NCI-H345 treated with DMSO at 0.1 percent for 48 hours (cell line): ENCODE data around the gene WRAP73.

Experiments used
- DNase-seq: peaks from one replicate; lab custom pipeline; 2025; ENCODE audit not compliant: unreplicated experiment; lab: John Stamatoyannopoulos, UW

WRAP73 gene

DNA sequence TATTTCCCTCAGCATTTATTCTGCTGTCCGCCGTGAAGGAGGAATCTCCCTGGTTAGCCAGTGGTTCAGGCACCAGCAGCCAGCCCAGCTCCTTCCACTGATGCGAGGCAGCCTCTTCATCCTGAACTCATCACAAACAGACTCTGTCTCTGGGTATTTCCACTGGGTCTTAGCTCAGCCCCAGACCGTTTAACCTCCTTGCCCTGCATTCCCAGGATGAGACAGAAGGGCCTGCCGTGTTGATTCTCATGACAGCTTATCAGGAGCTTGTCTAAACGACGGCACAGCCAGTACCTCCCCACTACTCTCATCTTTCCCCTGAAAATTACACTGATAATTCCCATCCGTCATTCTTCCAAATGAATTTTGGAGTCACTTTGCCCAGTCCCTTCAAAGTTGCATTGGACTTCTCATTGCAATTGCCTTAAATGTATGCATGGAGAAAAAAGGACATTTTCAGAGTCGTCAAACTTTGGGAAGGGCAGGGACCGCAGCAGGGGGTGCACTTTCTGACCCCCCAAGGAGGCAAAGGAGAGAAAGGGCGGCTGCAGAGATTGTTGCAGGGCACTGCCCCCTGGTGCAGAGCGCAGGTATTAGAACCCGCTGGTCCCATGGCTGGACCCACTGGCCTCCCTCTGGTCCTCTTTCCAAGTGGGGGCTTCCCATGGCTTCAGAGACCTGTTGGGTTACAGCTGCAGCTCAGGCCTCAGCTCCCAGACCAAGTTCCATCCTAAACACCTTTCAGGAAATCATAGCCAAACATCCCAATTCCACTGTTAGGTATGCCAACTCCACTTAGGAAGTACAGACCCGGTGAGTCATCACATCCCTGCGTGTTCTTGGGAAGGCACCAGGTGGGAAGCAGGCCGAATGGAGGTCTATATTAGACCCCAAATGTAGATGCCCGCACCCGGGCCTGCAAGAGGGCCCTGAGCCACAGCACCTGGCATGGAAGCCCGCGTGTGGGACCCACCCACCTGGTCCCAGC lies 34.9 kb downstream of the WRAP73 start:
- no peak for DNase-seq

DNA sequence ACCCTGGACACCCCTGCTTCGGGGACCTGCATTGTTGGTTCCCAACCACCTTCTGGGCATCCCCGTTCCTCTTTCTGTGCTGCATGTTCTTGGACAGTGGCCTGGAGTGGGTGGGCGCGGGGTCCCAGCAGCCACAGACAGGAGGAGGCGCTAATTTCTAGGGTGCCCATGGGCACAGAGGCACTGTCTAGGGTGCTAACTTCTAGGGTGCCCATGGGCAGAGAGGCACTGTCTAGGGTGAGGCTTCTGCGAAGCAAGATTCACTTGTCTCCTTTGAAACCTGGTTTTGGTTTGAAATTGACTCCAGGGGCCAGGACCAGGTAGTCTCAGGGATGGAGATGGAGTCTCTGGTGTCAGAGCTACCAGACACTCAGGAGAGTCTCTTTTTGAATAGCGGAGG lies 37.8 kb downstream of the WRAP73 start:
- DNase-seq = no peak

DNA sequence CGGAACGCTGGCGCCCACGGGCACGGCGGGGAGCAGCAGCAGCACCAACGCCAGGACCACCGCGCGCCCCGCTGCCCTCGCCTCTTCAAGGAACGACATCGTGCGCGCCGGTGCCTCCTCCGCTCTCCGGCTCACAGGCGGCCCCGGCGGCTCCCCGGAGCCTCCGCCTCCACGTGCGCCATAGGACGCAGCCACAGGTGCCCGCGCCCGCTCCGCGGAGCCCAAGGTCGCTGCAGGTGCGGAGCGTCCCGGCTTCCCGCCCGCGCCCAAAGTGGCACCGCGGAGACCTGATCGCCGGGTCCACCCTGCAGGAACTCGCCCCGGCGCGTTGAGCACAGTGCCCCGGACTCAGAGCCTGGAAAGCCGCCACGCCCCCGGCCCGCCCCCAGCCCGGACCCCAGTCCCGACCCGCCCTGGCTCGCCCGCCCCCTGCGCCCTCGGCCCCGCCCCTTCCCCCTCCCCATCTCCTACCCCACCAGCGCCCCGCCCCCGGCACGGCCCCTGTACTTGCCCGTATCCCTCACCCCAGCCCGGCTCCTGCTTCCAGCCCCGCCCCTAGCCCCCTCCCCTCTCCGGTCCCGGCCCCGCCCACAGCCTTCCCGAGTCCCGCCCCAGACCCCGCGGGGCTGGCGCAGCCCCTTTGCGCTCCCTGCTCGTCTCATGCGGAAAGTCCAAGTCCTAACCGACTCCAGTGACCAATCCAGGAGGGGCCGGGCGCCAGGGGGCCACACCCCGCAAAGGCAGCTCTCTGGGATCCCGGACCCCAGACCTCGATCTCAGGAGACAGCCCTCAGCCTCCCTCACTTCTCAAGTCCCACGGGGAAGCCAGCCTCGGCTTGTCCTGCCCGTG lies 38.5 kb downstream of the WRAP73 start, which contains the start of gene MEGF6:
MEGF6 (minus strand) TSS at position 339 of the 850 bp plus-strand sequence; CDS start at position 99, 240 bp downstream.
- DNase-seq = peak; percentile 17

DNA sequence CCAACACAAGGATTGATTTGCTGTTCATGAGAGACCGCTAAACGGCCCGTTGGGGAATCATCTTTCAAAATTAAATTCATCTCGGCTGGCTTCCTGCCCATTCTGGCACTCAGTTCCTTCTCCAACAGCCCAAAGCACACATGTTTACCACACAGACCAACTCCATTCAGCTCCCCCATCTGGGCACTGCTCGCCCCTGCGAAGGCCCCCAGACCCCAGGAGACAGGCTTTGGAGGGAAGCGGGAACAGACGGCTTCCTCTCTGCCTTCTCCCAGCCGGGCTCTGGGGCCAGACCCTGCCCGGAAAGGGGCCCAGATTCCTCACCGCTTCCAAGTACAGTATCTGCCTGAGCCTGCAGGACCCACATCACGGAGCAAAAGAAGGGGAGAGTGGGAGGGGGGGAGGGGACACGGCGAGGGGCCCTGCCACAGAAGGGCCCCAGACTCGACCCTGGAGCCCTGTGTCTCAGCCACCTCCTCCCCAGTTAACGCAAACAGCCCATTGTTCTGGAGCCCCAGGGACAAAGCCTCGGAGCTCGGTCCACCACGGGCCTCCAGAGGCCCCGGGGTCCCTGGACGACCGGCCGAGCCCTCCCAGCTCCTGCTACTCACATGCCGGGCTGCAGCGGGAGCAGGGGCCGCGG lies 39.3 kb downstream of the WRAP73 start:
- no peak for DNase-seq

DNA sequence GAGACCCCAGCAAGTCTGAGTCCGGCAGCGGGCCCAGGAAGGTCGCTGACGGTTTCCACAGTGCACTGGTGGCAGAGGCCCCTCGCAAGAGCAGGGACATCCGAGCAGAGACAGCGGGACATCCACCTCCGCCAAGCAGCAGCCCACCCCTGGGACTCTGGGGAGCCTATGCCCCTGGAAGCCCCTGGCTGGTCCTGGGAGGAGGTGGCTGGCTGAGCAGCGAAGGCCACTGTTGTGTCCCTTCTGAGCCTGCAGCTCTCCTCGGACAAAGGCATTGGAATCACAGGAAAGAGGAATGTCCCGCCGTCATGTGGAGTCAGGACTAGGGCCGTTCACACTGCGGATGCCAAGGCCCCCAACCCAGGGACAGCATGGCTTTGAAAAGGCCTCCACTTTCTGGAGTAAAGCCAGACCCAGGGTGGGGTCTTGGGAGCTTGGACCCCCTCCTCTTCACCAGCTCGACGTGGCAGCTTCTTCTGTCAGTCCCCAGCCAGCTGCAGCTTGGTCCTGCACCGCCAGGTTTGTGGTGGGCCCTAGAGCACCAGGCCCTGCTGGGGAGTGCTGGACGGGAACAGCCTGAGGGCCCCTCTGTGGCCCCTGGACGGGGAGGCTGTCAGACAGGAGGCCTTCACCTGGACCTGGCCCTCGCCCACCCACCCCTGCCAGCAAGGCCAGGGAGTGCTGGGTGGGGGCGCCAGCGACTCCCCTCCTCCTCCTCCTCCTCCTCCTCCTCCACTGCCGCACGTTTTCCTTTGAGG lies 40.0 kb downstream of the WRAP73 start:
- no peak for DNase-seq

DNA sequence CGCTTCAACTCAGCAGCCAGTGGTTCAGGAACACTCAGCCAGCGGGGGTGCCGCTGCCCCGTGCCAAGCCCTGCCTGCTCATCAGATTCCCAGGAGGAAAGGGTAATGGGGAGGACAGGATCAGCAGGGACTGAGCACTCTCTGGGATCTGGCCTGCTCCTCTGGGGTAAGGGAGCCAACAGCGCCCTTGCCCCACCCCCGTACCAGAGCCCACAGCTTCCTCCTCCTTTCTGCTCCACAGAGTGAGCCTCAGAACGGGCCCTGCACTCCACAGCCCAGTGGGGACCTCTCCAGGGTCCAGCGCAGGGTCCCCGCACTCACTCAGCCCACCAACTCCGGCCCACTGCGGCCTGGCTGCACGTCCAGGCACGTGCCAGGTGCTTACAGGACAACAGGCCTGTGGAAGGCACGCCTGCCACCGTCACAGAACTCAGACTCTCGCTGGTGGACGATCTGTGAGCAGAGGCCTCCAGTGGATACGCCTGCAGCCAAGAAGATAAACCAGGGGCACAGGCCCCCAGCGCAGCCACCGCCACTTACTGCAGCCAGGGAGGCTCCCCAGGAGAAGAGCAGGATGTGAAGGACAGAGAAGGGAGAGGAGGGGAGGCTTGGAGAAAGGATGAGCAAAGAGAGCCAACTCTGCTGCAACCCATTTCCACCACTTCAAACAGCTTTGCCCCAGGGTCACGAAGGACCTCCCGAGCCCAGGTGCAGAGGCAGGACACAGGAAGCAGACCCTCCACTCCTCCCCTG lies 40.7 kb downstream of the WRAP73 start:
- DNase-seq = no peak

DNA sequence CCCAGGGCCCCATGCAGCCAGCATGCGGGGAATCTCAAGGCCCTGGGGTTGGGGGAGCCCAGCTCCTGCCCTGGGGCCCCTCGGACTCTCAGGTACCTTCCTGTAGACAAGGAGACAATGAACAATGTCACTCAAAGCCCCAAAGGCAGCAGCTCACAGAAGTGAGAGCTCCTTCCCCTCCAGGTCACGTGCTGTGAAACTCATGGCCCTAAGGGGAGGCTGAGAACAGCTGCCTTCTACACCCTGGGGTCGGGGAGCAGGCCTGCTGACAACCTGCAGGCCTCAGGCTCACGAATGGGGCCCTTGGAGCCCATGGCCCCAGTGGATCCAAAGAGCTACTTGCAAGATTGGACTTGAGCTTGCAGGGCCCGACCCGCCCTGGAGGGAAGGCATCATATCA lies 41.7 kb downstream of the WRAP73 start:
- DNase-seq = no peak

DNA sequence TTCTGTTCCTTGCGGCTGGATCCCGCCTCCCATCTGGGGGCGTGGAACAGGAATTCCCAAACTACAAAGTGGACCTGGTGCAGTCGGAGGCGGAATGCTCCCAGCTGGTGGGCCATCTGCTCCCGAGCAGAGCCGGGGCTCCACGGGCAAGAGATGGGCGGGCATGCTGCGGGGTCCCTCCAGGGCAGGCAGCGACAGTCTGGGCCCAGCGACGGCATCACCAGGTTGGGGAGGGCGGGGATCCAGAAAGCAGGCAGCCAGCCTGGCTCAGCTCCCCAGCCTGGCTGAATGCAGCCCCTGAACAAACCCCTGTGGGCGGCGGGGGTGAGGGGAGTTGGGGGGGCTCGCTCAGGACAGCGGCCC lies 42.2 kb downstream of the WRAP73 start:
- DNase-seq = no peak

DNA sequence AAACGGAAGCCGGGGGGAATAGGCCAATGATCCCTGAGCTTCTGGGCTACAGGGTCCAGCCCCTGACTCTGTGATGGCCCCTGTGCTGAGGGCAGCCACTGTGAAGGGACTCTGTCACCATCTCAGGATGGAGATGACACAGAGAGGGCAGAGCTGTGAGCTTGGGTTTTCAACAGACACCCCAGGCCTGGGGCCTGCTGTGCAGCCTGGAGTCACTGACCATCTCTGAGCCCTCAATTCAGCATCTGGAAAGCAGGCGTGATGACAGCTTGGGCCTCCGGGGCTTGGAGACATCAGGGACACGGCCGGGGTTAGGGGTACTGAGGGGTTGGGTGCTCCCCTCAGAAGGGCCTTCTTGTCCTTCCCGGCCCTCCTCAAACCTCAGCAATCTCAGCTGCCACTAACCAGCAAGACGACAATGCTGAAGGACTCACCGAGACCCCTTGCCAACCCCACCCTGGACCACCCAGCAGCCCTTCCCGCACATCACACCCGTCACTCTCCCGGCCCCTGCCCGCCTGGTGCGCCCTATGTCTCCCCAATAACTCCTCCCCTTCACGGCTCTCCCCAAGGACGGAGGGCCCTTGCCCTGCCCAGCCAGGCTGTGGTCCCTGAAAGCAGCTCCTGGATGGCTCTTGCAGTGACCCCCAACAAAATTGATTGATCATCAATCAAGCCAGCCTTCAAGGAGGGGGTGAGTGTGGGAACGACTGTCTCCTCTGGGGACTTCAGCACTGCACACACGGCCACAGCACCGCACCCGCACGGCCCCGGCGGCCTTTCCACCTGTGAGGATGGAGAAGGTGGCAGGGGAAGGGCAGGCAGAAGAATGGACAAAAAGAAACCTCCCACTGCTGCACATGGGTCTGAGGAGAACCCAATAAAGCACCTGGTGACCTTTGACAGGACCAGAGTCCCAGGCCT lies 42.9 kb downstream of the WRAP73 start:
- no peak for DNase-seq

DNA sequence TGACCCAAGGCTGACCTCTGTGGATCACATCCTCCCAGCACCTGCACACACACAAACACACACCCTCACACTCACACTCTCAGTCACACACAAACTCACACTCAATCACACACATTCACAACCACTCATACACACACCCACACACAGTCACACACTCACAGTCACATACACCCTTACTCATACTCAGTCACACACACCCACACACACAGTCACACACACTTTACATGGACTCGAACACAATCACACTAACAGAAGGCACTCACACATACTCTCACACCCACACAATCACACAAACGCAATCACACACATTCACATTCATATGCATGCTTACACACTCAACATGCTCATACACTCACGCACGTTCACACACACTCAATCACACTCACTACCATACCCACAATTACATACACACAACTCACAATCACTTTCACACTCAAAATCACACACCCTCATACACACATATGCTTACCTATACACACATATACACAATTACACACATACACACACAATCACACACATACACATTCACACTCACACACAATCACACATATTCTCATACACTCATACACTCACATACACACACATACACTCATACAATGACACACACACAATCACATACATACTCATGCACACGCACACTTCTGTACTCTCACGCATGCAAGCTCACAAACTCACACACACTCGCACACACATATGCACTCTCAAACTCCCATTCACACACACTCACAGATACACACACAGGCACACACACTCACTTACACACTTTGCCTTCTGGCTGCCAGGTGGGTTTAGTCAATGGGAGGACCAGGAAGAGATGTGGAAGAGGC lies 44.7 kb downstream of the WRAP73 start:
- no peak for DNase-seq

DNA sequence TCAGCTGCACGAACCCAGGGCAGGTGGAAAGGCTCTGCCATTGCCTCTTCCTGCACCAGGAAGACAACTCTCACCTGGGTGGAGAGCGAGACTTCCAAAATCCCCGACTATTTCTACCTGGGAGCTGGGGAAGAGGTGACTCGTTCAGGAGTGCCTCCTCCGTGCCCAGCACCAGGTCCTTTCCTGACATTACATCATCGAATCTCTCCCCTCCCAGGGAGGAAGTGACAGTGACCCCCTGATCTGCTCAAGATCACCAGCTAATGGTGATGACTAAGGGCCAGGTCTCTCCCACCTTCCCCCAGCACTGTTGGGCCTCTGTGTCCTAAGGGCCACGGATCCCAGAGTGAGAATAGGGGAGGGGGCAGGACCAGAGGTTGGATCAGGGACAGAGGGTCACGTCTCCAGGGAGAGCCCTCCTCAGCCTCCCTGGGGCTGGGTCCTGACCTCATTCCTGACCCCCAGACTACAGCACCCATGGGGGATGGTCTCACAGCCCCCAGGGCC lies 45.4 kb downstream of the WRAP73 start:
- DNase-seq = no peak

DNA sequence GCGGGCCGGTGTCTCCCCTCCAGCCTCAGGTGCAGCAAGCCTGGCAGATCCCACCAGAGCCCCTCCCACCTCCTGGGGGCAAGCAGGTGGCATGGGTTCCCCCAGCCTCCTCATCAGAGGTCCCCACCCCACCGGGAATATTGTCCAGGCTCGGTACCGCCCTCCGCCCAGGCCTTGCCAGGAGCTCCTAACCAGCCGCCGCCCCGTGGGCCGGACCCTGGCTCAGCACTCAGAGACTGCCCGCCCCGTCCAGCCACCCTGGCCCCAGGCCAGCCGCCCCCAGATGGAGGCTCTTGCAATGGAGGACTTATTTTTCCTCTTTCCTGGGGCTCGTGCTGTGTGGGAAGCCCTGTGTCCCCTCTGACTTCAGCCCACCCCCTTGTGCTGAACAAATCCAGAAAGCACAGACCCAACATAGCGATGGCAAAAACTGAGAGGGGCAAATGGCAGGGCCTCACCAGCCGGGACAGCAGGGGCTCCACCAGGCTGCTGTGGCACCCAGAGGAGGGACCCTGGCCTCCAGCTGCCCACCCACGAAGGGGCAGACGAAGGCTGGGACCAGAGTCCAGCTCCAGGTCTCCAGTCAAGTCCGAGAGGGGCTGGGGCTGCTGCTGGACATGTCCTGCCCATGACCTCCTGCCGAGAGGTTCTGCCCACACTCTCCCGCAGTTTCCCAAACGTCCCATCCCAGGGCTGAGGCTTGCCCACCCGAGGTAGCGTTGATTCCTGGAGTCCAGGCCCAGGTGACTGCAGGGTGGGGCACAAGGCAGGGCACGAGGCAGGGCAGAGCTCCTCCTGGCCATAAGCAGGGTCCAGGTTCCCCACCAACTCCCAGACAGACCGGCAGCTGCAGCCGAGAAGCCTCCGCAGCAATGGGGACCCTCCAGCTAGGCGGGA lies 46.1 kb downstream of the WRAP73 start:
- no peak for DNase-seq

DNA sequence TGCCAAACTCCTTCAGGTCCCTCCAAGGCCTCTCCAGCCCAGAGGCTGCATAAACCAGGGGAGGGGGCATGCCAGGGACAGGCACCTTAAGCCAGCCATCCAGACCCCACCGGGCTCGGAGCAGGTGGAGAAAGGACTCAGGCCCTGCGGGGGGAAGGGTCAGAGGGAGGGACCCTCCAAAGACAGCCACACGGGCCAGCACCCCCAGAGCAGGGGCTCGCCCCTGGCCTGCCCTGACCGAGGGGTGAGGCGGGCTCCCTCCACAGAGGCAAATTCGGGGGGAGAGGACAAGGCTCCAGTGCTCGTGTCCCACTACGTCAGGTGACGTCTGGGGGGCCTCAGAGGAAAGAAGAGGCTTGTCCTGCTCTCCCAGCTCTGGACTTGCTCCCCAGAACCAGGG lies 46.7 kb downstream of the WRAP73 start:
- no peak for DNase-seq

DNA sequence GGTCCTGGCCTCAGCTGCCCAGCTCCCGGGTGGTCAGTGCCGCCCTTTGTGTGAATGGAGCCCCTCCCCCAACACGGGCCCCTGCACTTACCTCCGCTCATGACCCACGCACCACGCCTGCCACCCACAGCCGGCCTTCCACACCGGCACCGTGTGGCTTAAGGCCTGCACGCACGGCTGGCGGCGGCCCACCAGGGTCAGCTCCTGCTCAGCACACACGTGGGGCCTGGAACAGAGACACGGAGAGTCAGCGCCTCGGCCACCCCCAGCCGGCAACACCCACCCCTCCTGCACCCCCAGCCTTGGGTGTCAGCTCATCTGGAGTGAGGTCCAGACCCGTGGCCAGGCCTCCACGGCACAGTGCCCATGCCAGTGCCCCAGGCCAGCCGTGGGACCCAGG lies 47.5 kb downstream of the WRAP73 start:
- no peak for DNase-seq

DNA sequence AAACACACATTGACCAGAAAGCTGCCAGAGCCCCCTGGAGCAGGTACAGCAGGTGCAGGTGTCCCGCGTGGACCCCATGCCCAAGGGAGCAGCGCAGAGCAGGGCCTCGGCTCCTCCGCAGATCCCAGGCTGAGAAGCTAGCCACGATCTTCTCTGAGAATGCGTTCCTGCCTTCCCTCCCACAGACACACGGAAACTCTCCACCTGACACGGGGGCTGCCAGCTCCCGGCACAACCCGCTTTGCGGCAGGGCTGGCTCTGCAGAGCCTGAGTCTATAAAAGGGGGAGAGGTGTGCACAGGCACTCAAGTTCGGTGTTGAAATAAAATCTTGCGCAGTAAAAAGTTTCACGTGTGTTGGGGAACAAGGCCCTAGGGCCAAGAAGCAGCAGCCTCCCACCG lies 48.2 kb downstream of the WRAP73 start:
- no peak for DNase-seq

DNA sequence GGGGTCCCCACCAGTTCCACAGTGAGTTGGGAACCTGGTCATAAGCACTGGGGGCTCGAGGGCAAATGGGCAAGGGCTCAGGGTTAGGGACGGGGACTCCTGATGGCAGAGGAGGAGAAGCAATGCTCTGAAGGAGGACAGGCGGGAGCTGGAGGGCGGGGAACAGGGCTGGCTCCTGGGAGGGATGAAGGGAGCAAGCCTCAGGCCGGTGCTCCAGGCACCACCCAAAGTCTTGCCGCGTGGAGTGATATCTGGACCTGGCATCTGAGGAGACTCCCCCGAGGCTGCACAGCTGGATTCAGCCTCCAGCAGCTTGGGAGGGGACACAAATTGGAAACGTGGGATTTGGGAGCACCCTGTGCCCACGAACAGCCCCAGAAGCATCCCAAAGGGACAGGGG lies 49.5 kb downstream of the WRAP73 start:
- DNase-seq = no peak

DNA sequence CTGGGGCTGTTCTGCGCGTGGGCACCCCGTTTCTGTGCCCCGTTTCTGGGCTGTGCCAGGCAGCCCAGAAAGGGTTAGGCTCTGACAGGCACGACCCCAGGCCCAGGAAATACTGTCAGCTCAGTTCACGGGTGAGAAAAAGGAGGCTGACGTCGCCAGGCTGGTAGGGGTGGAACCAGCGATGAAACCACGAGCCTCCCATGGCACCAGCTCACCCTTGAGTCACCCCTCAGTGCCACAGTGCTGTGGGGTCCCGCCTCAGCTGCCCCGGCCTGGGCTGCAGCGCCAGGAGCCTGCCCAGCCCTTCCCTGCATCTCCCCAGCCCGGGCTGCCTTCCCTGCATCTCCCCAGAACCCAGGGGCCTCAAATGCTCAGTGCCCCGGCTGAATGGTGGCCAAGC lies 50.1 kb downstream of the WRAP73 start:
- no peak for DNase-seq
